Uterus (tissue), 2 donors: ENCODE data around the gene KPNA3.

Experiments
- POLR2A ChIP-seq, 2 donors: fragments of 450-650 bp; IDR thresholded peaks; one replicate each; pipeline ENCODE4 v1.6.1; 2016; ENCODE audit warnings: antibody characterized with exemption in 2 of 2, mild to moderate bottlenecking in 1 of 2, moderate library complexity in 1 of 2
- TF ChIP-seq, protein P1 (sequence below), 4 experiments: fragments of 200-600 bp in 2 of 4; fragments of 450-650 bp in 2 of 4; sonication (generic) in 2 of 4; IDR thresholded peaks; one replicate each; pipeline ENCODE4 v1.5.1; 2016 to 2019; ENCODE audit warnings: antibody characterized with exemption in 4 of 4, mild to moderate bottlenecking in 2 of 4, moderate library complexity in 1 of 4

DNA sequence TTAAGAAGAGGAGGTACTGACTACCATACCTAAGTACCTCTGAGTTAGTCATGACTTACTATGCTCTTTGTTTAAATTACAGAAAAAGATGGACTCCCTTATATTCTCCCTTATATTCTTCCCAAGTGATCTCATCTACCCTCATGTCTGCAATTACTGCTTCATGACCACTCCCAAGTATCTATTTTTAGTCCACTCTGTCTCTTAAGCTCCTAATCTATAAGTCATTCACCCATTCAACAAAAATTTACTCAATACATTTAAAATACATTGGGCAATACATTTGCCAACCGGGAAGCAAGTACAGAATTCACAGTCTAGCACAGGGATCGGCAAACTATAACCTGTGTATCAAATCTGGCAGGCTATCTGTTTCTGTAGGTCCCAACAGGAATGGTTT lies 42.6 kb downstream of the KPNA3 start:
- TF ChIP-seq, protein P1, sequence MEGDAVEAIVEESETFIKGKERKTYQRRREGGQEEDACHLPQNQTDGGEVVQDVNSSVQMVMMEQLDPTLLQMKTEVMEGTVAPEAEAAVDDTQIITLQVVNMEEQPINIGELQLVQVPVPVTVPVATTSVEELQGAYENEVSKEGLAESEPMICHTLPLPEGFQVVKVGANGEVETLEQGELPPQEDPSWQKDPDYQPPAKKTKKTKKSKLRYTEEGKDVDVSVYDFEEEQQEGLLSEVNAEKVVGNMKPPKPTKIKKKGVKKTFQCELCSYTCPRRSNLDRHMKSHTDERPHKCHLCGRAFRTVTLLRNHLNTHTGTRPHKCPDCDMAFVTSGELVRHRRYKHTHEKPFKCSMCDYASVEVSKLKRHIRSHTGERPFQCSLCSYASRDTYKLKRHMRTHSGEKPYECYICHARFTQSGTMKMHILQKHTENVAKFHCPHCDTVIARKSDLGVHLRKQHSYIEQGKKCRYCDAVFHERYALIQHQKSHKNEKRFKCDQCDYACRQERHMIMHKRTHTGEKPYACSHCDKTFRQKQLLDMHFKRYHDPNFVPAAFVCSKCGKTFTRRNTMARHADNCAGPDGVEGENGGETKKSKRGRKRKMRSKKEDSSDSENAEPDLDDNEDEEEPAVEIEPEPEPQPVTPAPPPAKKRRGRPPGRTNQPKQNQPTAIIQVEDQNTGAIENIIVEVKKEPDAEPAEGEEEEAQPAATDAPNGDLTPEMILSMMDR (IDR thresholded peaks at IDR 0.05): no peak
- TF ChIP-seq POLR2A (IDR thresholded peaks at IDR 0.05): no peak
